GM18517 (cell line): Measurements from ENCODE around the gene YES1.
"Not testable (repeated sequence)": the region's sequence is repeated elsewhere in the genome, so short reads cannot be mapped to it uniquely, and the experiment has no call there.

Experiments used
- ATAC-seq: cut with Tn5 transposase; IDR thresholded peaks from one replicate; pipeline ENCODE4 v1.9.1; 2021; ENCODE audit warnings: mild to moderate bottlenecking, moderate library complexity; ENCODE audit not compliant: unreplicated experiment

YES1 gene

DNA sequence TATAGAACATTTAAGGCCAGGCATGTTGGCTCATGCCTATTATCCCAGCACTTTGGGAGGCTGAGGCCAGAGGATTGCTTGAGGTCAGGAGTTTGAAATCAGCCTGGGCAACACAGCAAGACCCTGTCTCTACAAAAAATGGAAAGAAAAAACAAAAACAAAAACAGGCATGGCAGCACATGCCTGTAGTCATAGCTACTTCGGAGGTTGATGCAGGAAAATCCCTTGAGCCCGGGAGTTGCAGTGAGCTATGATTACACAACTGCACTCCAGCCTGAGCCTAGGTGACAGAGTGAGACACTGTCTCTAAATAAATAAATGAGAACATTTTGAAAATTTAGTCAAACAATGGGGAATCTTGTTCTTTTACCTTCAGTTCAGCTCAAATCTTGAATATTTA lies 12.1 kb upstream of the YES1 start:
- no peak for ATAC-seq

DNA sequence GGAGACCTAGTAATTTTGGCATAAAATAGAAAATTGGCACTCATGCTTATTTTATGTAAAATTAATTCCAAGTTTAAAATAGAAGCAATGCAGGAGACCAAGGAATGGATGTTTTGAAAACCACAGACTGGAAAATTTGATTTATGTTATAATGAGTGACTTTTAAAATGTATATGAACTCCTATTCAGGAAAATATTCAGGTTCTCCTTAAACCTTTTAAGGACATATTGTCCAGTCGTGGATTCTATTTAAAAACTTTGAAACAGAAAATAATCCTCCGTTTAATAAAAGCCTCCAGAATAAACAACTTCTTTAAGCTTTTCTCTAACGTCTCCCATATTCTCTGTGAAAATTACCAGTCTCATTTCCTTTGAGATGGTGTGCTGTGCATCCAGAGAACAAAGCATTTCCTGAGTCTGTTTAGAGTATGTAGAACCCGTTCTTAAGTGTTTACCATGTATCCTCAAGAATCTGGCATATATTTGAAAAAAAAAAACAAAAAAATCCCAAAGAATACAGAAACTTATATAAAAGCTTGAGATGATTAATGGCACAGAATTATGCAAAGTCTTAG lies 8.6 kb upstream of the YES1 start:
- no peak for ATAC-seq

DNA sequence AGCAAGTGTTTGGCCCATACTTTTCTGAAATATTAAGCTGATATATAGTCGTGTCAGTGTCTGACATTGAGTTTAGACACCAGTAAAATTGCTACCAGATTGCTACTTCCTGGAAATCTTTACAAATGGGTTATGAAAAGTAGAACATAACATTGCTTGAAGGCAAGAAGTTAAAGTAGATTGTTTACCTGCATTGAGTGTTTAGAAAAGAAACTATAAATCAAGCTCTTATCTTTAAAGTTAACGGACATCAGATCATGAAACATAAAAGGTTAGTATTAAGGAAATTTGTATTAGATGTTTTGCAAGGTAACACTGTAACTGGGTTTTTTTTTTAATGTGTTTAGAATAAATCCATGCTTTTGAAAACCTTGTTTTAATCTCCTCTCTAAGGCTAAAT lies 4.8 kb upstream of the YES1 start:
- ATAC-seq, result no peak

DNA sequence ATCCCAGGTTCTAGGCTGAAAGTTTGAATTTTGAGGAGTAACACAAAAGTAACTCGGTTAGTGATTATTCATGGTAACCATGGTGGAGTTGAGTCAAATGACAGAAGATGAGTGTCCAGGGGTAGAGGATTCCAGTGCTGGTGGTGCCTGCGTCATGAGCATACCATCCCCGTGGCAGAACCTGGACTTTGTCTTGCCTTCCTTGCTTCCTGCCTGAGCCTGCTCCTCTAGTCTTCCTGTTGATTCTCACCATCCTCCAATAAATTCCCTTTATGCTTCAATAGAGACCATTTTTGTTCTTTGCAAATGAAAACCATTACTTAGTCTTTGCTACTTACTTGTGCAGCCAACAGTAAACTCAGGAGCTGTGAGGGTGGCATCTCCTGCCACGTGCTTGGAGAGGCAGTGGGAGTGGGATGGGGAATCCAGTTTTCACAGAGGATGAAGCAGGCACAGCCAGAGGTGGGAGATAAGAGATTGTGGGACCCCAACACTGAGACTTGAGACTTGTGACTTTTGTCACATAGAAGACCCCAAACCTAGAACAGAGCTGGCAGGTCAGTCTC lies 4.1 kb upstream of the YES1 start:
- ATAC-seq, result no peak

DNA sequence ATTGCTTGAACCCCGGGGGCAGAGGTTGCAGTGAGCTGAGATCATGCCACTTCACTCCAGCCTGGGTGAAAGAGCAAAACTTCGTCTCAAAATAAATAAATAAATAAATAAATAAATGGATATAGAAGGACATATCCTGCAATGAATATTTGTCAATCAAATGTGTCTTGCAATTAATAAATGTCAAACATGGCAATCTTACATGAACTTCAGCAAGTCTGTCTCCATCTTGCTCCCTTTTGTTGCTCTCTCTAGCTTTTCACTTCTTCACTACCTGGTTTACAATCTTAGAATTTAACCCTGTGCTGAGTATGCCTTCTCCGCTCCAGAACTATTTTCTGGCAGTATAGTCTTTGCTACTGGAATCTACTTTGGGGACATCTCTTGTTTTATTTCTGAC lies 3.3 kb upstream of the YES1 start:
- no peak for ATAC-seq

DNA sequence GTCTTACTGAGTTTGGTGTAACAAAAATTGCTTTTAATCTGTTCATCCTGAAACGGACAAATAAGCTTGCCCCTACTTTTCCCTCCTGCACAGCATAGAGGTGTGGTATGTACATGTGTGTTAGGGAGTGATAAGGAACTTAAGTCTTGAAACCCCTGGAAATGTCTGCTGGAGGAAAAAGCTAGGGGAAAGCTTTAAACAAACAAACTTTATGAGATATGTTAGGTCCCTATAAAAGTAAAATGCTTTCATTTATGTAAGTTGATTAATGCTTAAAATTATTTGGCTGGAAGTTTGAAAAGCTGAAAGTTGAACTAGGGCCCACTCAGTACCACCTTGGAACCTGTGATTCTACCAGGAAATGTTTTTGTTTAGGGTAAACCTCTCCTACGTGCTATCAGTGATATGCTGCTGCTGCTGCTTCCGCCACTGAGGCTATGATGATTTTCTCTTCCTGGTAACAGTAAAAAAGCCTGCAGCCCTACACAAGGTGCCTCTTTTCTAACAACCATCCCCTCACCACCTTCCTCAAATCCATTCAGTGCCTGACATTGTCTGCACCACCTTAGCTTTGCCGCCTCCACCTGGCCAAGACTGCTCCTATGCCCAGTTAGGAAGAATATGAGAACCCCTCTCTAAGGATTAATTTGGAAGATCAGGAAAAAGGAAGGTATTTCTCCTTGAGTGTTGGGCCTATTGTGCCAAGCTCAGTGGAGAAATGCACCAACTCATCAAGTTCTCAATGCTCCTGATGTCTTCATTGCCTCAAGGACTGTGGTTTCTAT lies 2.5 kb upstream of the YES1 start:
- no peak for ATAC-seq

DNA sequence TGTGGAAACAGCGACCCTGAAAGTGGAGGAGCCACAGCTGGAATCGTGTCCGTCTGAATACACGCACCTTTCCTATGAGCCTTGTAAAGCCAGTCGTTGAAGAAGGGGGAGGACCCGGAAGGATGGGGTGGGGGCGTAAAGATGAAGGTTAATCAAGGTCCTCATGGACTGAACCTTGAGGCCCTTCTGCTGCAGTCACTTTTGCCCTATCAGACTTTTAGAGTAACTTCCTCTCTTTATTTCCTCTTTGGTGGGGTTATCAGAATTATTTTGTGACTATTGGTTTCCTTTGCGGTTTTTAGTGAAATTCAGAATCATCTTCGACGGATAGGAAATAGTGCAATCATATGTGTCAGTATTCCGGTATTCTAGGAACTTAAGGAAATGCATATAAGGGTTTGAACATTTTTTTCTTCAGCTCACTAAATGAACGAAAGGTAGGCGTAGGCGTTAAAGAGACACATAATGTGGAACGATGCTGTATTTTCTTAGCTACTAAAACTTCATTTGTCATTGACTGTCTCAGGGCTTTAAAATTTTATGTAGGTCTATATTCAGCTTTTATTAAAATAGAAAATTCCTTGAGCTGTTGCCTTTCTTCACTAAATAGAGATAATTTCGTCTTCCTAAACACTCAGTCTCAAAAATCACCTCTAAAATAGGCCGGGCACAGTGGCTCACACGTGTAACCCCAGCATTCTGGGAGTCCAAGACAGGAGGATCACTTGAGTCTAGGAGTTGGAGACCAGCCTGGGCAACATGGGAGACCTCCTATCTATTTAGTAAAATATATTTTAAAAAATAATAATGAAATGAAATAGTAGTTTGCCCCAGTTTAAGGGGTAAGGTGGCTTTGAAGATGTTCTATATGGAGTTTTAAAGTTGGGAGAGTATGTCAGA lies 1.4 kb upstream of the YES1 start:
- ATAC-seq, result no peak

DNA sequence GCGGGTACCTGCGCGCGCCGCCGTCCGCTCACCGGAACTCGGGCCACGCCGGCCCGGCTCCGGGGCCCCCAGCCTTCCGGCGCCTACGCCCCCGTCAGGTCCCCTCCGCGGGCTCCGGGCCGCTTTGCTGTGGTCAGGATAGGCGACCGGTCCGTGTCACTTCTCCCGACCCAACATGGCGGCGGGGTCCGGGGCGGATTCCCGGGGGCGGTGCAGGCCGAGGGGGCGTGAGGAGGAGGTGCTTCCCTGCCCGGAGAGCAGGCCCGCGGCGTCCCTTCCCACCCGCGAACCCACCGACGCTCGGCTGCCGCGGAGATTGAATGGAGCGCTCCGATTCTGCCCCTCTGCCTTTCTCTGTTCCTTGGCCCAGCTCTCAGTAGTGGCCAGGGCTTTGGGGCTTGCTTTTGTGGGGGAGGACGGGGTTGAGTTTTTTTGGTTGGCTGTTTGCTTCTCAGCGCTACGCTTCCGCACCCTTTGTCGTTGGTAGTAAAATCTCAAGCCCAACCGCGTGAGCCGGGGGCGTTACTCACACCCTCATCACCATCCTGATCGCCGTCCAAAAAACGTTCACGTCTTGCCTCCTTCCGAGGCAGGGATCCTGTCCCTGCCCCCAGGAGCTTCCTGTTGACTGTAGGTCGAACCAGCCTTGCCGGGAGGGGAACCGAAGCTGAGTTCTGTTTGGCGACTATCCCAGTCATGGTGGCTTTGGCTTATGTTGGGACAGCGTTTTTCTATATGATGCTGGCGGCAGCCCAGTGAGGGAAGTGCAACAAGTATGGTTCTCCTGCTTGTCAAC lies 532 bp upstream of the YES1 start:
- ATAC-seq, result peak; percentile 35

DNA sequence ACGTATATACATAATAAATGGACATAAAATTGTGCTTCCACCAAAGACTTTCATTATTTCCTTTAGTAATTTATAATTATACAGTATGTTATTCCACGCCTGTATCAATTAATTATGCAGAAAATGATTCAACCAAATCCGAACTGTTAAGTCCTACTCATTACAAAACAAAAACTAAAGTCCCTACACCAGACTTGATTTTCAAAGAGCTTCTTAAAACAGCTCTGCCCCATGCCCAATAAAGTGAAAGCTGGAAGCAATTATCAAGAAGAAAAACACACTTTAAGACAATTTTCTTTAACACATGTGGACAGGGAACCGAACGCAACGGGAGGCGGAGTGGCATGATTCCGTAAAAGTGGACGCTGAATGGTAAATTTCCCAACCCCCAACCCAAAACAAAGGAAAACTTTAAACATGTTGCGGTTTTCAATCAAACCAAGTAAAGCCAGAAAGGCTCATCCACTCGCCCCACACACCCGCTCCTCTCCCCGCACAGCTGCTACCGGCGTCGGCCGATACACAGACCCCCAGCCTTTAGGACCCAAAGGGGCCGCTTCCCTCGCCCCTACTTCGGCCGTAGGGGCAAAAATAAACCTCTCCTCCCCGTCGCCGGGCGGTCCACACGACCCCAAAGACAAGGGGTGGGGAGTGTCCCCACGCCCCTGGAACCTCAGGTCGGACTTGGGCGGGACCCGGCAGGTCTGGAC lies 705 bp downstream of the YES1 start:
- peak; percentile 8 for ATAC-seq

DNA sequence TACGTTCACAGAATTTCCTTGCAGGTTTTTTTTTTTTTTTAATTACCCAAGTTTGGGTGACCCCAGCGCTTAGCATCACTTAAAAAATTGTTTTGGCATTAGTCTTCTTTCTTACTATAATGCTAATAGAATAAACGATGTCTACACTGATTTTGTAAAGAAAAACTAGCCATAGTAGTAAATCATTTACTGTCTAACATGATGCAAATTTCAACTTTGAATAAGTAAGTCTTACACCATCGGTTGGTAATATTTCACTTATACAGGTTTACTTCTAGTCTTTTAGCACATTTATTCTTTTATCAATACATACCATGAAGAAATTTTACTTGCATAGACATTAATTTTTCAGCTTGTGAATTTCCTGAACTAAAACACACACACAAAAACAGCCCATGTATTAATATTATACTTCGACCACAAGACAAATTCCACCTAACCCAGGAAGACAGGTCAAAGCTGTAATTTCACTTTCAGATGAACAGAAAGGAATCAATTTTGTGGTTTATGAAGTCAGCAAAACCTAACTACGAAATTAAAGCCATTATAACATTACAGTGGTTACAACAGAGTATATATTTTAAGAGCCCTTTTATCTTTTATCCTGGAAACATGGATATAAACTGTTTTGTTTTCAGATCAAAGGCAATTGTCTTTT lies 1.9 kb downstream of the YES1 start:
- peak; percentile 44 for ATAC-seq

DNA sequence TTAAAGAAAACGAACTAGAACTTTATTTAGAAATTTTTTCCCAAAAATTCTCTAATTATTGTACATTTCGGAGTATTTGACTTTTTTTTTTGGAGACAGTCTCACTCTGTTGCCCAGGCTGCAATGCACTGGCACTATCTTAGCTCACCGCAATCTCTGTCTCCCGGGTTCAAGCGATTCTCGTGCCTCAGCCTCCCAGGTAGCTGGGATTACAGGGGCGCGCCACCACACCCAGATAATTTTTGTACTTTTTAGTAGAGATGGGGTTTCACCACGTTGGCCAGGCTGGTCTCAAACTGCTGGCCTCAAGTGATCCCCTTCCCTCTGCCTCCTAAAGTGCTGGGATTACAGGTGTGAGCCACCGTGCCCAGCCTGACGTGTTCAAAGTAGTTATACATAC lies 2.8 kb downstream of the YES1 start:
- ATAC-seq, result not testable (repeated sequence)

DNA sequence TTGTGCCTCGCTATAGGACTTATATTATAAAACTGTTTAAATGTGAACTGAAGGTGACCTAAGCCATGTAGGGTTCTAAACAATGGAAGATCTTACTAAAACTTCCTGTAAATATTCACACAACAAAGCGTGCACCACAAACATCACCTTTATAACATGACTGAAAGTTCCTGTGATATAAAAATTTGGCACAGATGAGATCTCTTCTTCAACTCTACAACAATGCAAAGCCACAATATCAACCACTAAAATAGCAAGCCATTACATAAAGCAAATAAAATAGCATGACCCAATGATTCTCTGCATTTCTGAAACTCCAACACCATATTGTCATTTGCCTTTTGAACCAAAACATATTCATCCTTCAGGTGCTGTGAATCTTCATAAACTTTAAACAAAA lies 3.5 kb downstream of the YES1 start:
- ATAC-seq, result no peak

DNA sequence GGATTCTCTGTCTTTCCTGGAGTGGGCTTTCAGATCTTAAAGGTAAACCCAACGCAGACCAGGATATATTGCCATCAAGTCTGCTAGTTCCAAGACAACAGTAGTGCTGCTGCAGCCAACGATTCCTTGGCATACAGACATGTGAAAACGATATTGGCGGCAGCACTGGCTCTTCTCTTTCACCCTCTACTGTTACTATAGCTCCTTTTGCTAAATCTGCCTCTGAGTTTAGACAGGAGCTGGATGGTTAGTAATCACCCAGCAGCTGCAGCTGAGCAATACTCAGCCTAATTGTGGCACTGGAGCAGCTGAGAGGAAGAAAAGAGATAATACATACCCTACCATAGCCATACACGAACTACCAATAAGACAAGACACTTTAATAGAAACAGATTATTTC lies 4.0 kb downstream of the YES1 start:
- no peak for ATAC-seq

DNA sequence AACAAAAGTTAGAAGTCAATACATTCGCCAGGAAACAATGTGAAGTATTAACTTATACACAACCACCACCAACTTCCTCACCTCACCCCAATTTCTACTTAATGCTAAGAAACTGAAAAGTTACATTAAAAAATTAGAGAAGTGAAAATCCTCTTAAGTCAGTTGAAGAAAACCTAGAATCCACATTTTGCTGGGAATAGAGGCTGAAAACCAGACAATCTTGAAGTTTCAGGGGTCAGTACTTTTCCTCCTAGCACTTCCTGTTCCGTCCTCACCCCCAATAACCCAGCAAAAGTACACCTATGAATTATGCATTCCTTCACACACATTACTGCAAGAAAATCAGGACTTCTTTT lies 6.3 kb downstream of the YES1 start:
- peak; percentile 27 for ATAC-seq

DNA sequence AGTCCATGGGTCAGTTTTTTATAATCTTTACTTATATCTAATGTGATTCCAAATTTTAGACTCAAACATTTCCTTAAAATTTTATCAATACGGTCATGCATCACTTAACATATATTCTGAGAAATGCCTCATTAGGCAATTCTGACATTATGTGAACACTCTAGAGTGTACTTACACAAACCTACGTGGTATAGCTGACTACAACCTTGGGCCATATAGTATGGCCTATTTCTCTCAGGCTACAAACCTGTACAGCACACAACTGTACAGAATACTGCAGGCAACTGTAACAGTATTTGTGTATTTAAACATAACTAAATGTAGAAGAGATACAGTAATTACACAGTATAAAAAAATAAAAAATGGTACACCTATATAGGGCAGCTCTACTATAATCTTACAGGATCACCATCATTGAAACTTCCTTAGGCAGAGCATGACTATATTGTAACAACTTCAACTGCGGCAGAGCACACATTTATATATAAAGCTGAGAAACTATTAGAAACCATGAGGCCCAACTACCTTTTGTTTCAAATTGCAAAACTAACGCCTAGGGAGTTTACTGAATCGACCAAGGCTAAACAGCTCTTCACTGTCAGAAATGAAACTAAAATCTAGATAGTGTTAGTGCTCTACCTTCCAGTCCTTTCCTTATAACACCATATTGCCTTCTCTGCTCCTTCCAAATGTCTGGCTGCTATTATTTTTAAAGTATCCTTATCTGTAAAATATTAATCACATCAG lies 6.9 kb downstream of the YES1 start:
- peak; percentile 43 for ATAC-seq

DNA sequence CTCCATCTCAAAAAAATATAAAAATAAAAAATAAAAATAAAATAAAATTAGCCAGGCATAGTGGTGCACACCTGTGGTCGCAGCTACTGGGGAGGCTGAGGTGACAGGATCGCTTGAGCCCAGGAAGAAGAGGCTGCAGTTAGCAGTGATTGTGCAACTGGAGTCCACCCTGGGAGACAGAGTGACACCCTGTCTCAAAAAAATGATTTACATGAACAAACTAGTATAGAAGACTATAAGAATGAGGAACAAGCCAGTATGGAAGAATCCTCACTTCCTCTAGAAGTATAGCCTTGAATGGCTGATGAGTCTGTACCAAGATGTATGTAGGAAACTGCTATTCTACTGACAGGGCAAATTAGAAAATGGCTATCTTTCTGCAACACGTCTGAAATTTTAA lies 10.9 kb downstream of the YES1 start:
- ATAC-seq, result no peak

DNA sequence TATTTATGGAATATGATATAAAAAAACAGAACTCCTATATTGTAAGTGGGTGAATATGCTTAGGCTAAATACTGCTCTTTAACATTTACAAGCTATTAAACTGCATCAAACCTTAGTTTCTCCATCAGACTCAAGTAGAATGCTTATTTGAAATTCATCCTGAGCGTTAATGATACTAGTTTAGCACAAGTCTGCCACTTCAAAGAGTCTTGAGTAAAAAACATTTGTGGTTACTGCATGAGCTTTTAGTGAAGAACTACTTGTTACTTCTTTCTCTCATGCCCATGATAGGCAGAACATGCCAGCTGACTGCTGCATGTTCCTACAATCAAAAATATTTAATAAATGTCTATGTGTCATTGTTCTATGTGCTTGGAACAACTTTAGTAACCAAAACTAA lies 12.1 kb downstream of the YES1 start:
- no peak for ATAC-seq

DNA sequence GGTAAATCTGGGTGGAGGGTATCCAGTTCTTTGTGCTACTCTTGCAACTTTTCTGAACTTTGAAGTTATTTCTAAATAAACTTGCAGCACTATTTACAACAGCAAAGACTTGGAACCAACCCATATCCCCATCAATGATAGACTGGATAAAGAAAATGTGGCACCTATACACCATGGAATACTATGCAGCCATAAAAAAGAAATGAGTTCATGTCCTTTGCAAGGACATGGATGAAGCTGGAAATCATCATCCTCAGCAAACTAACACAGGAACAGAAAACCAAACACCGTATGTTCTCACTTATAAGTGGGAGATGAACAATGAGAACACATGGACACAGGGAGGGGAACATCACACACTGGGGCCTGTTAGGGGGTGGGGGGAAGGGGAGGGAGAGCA lies 16.7 kb downstream of the YES1 start:
- not testable (repeated sequence) for ATAC-seq

DNA sequence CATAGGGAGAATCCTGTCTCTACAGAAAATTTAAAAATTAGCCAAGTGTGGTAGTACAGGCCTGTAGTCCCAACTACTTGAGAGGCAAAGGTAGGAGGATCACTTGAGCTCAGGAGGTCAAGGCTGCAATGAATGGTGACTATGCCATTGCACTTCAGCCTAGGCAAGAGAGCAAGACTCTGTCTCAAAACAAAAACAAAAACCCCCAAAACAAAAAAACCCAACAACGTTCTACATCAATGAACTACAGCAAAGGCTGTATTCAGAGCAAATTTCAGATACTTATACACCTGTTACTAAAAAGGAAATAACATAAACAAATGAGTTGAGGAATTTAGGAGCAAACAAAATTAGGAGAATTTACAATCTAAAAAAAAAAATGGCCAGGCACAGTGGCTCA lies 22.6 kb downstream of the YES1 start:
- ATAC-seq, result no peak
